Measurements from ENCODE around the gene MED13L.

MED13L gene

DNA sequence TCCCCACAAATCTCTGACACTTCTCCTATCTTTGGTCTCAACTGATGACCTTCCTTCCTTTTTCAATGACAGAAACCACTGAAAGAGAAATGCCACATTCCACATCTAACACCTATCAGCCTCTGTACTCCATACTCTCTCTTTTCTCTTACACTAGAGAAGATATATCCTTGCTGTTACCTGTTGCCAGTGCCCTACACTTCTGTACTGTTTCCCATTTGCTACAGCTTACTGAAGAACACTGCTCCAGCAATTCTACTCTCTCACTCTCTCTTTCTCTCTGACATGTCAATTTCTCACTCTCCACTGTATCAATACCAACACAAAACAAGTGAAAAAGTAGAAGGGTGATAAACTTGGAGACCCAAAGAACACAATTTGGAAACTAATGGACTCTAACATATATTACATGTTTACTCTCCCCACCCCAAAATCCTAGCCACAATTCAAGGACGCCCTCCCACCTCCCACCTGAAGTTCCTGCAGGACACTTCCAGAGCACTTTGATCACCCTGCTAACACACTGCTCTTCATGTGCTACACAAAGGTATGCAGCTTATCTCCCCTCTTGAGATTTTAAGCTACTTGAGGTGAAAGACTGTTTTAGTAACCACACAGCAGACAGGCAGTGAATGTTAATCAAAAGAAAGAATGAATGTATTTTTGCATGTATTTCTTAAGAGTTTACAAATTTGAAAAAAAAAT is 95.0 kb downstream of the MED13L start:
- peaks cover 76% of the 10 kb centered on the region for H4K20me1 ChIP-seq (ENCODE audit: insufficient read depth, low read length)
- H3K36me3 ChIP-seq (ENCODE audit: insufficient read depth, low read length): no peaks in the 10 kb centered on the region
- no peaks in the 10 kb centered on the region for H3K4me1 ChIP-seq (ENCODE audit: insufficient read depth, low read length)
- TF ChIP-seq, protein P1, sequence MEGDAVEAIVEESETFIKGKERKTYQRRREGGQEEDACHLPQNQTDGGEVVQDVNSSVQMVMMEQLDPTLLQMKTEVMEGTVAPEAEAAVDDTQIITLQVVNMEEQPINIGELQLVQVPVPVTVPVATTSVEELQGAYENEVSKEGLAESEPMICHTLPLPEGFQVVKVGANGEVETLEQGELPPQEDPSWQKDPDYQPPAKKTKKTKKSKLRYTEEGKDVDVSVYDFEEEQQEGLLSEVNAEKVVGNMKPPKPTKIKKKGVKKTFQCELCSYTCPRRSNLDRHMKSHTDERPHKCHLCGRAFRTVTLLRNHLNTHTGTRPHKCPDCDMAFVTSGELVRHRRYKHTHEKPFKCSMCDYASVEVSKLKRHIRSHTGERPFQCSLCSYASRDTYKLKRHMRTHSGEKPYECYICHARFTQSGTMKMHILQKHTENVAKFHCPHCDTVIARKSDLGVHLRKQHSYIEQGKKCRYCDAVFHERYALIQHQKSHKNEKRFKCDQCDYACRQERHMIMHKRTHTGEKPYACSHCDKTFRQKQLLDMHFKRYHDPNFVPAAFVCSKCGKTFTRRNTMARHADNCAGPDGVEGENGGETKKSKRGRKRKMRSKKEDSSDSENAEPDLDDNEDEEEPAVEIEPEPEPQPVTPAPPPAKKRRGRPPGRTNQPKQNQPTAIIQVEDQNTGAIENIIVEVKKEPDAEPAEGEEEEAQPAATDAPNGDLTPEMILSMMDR (IDR thresholded peaks at IDR 0.05; ENCODE audit: borderline replicate concordance, extremely low read depth, low read length, poor library complexity, severe bottlenecking): no peak
- TF ChIP-seq EZH2 (IDR thresholded peaks at IDR 0.05; ENCODE audit: borderline replicate concordance, low read depth, low read length, severe bottlenecking): no peak
- no peak overlapping the region for H3K9ac ChIP-seq (ENCODE audit: low read depth, low read length)
- H3K9me3 ChIP-seq (ENCODE audit: insufficient read depth, low read length, severe bottlenecking): no peaks in the 10 kb centered on the region
- no peak overlapping the region for H3K27ac ChIP-seq (ENCODE audit: low read length)
- DNase-seq (no peak), ATAC-seq (ENCODE audit: insufficient read depth, low read depth) (no peak)
- H3K4me2 ChIP-seq (ENCODE audit: insufficient read depth, low read length): no peak overlapping the region
- H3K27me3 ChIP-seq (ENCODE audit: insufficient read depth, low read length, poor library complexity): no peaks in the 10 kb centered on the region
- H3K79me2 ChIP-seq (ENCODE audit: insufficient read depth, low read length): peaks cover 100% of the 10 kb centered on the region
- H3K4me3 ChIP-seq (ENCODE audit: low read depth in 1 of 2, low read length in 2 of 2): no peak overlapping the region
- H2AFZ ChIP-seq (ENCODE audit: low read depth, low read length): no peak overlapping the region

DNA sequence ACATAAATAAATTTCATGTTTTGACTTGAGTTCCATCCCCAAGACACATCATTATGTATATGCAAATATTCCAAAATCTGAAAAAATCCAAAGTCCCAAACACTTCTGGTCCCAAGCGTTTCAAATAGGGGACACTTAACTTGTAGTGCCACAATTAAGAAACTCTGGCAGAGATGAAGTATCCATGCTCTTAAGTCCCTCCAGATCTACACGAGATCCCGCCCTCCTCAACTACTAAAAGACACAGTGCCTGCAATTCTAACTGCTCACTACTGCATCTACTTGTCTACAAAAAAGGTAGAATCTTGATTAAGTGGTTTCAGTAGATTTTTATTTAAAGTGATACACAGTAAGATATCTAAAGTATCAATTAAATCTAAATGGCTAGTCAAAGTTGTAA is 97.0 kb downstream of the MED13L start:
- H3K4me1 ChIP-seq (ENCODE audit: insufficient read depth, low read length): no peaks in the 10 kb centered on the region
- H4K20me1 ChIP-seq (ENCODE audit: insufficient read depth, low read length): peaks cover 78% of the 10 kb centered on the region
- no peak overlapping the region for H3K9ac ChIP-seq (ENCODE audit: low read depth, low read length)
- no peaks in the 10 kb centered on the region for H3K9me3 ChIP-seq (ENCODE audit: insufficient read depth, low read length, severe bottlenecking)
- H3K27me3 ChIP-seq (ENCODE audit: insufficient read depth, low read length, poor library complexity): no peaks in the 10 kb centered on the region
- no peak for TF ChIP-seq EZH2 (IDR thresholded peaks at IDR 0.05; ENCODE audit: borderline replicate concordance, low read depth, low read length, severe bottlenecking)
- TF ChIP-seq, protein P1 (IDR thresholded peaks at IDR 0.05; ENCODE audit: borderline replicate concordance, extremely low read depth, low read length, poor library complexity, severe bottlenecking): no peak
- peaks cover 100% of the 10 kb centered on the region for H3K79me2 ChIP-seq (ENCODE audit: insufficient read depth, low read length)
- ATAC-seq (ENCODE audit: insufficient read depth, low read depth) (no peak), DNase-seq (no peak)
- H2AFZ ChIP-seq (ENCODE audit: low read depth, low read length): no peak overlapping the region
- H3K27ac ChIP-seq (ENCODE audit: low read length): no peak overlapping the region
- H3K4me2 ChIP-seq (ENCODE audit: insufficient read depth, low read length): no peak overlapping the region
- no peak overlapping the region for H3K4me3 ChIP-seq (ENCODE audit: low read depth in 1 of 2, low read length in 2 of 2)
- H3K36me3 ChIP-seq (ENCODE audit: insufficient read depth, low read length): no peaks in the 10 kb centered on the region

DNA sequence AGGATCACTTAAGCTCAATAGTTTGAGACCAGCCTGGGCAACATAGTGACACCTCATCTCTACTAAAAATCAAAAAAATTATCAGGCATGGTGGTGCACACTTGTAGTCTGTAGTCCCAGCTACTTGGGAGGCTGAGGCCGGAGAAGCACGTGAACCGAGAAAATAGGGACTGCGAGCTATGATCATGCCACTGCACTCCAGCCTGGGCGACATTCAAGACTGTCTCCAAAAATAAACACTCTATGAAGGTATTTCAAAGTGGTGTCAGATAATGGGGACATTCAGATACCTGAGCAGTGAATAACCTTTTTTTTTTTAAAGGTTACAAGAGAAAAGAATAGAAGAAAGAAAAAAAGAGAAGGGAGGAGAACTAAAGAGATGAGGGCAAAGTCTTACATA is 98.1 kb downstream of the MED13L start:
- Histone ChIP-seq H3K79me2 (ENCODE audit: insufficient read depth, low read length) (peaks cover 100% of the 10 kb centered on the region), H3K4me2 (ENCODE audit: insufficient read depth, low read length) (no peak overlapping the region), H3K27ac (ENCODE audit: low read length) (no peak overlapping the region), H3K4me3 (ENCODE audit: low read depth in 1 of 2, low read length in 2 of 2) (no peak overlapping the region), H3K9ac (ENCODE audit: low read depth, low read length) (no peak overlapping the region), H3K27me3 (ENCODE audit: insufficient read depth, low read length, poor library complexity) (no peaks in the 10 kb centered on the region), H3K9me3 (ENCODE audit: insufficient read depth, low read length, severe bottlenecking) (no peaks in the 10 kb centered on the region), H2AFZ (ENCODE audit: low read depth, low read length) (no peak overlapping the region), H3K4me1 (ENCODE audit: insufficient read depth, low read length) (no peaks in the 10 kb centered on the region), H4K20me1 (ENCODE audit: insufficient read depth, low read length) (peaks cover 82% of the 10 kb centered on the region), H3K36me3 (ENCODE audit: insufficient read depth, low read length) (no peaks in the 10 kb centered on the region)
- no peak for TF ChIP-seq EZH2 (IDR thresholded peaks at IDR 0.05; ENCODE audit: borderline replicate concordance, low read depth, low read length, severe bottlenecking)
- TF ChIP-seq, protein P1 (IDR thresholded peaks at IDR 0.05; ENCODE audit: borderline replicate concordance, extremely low read depth, low read length, poor library complexity, severe bottlenecking): no peak
- DNase-seq (no peak), ATAC-seq (ENCODE audit: insufficient read depth, low read depth) (no peak)

All from DND-41 (cell line).